Measurements from ENCODE around the gene ACSM3.
A peak's percentile ranks its signal among the peaks of the same experiment; 100 is the strongest.
"Not testable (repeated sequence)": the region's sequence is repeated elsewhere in the genome, so short reads cannot be mapped to it uniquely, and the experiment has no call there.

Gene ACSM3

GRCh38 chr16:20761175-20761574 lies 2.6 kb upstream of the ACSM3 start:
- DNase-seq, result no peak

GRCh38 chr16:20762404-20763123 lies 1.2 kb upstream of the ACSM3 start:
- no peak for DNase-seq

GRCh38 chr16:20764448-20764847 lies 634 bp downstream of the ACSM3 start:
- DNase-seq, result not testable (repeated sequence)

- DNase-seq, result no peak
Observed at GRCh38 chr16:20765732-20766131, 1.9 kb downstream of the ACSM3 start.

GRCh38 chr16:20766294-20766693 lies 2.5 kb downstream of the ACSM3 start:
- DNase-seq, result no peak

GRCh38 chr16:20767577-20767976 lies 3.8 kb downstream of the ACSM3 start:
- DNase-seq, result no peak

GRCh38 chr16:20768121-20768520 lies 4.3 kb downstream of the ACSM3 start:
- DNase-seq, result no peak

GRCh38 chr16:20768818-20769217 lies 5.0 kb downstream of the ACSM3 start:
- no peak for DNase-seq

GRCh38 chr16:20773679-20774078 lies 9.9 kb downstream of the ACSM3 start:
- DNase-seq, result no peak

GRCh38 chr16:20774703-20775362 lies 11.0 kb downstream of the ACSM3 start:
- peak; percentile 52 for DNase-seq

- DNase-seq, result no peak
Observed at GRCh38 chr16:20781697-20782096, 17.9 kb downstream of the ACSM3 start.

GRCh38 chr16:20782470-20782869 lies 18.7 kb downstream of the ACSM3 start:
- DNase-seq, result no peak

GRCh38 chr16:20784204-20784603 lies 20.4 kb downstream of the ACSM3 start:
- no peak for DNase-seq

GRCh38 chr16:20789130-20789529 lies 25.3 kb downstream of the ACSM3 start:
- DNase-seq, result no peak

- DNase-seq, result no peak
Observed at GRCh38 chr16:20791923-20792612, 28.3 kb downstream of the ACSM3 start.

GRCh38 chr16:20798364-20798763 lies 34.5 kb downstream of the ACSM3 start:
- no peak for DNase-seq

GRCh38 chr16:20799599-20799998 lies 35.8 kb downstream of the ACSM3 start:
- no peak for DNase-seq

- DNase-seq, result no peak
Observed at GRCh38 chr16:20801278-20801677, 37.5 kb downstream of the ACSM3 start.

- no peak for DNase-seq
Observed at GRCh38 chr16:20803192-20803560, 39.4 kb downstream of the ACSM3 start.

GRCh38 chr16:20803561-20804214 lies 39.9 kb downstream of the ACSM3 start:
- no peak for DNase-seq

- DNase-seq, result not testable (repeated sequence)
Observed at GRCh38 chr16:20805684-20806167, 41.9 kb downstream of the ACSM3 start.

- DNase-seq, result peak; percentile 80
Observed at GRCh38 chr16:20806168-20807050, 42.6 kb downstream of the ACSM3 start, which contains the start of the genes ERI2 and REXO5. ERI2 (minus strand) TSS chr16:20806472; CDS start chr16:20806430, 42 bp downstream. REXO5 (plus strand) TSS chr16:20806527; CDS start chr16:20806954, 427 bp downstream.
